Superior temporal gyrus (tissue), 1 donor: ENCODE measurements around the gene TBC1D4.
"Not testable (repeated sequence)": the region's sequence is repeated elsewhere in the genome, so short reads cannot be mapped to it uniquely, and the experiment has no call there.

ENCODE experiments used
- DNase-seq: peaks from one replicate; pipeline ENCODE4 v3.0.0-alpha.2; 2016; ENCODE audit errors: extremely low spot score

The TBC1D4 gene

GRCh38 chr13:75446874-75447273 is 35.1 kb downstream of the TBC1D4 start:
- DNase-seq: no peak

- no peak for DNase-seq
These were observed 36.1 kb downstream of the TBC1D4 start for GRCh38 chr13:75445717-75446499.

GRCh38 chr13:75444016-75444415 is 38.0 kb downstream of the TBC1D4 start:
- no peak for DNase-seq

GRCh38 chr13:75443356-75443958 is 38.5 kb downstream of the TBC1D4 start:
- DNase-seq: no peak

- no peak for DNase-seq
These were observed 39.2 kb downstream of the TBC1D4 start for GRCh38 chr13:75442736-75443234.

- DNase-seq: no peak
These were observed 41.9 kb downstream of the TBC1D4 start for GRCh38 chr13:75440100-75440499.

GRCh38 chr13:75437582-75438318 is 44.2 kb downstream of the TBC1D4 start:
- DNase-seq: no peak

GRCh38 chr13:75434126-75434525 is 47.8 kb downstream of the TBC1D4 start:
- DNase-seq: not testable (repeated sequence)

- no peak for DNase-seq
These were observed 49.1 kb downstream of the TBC1D4 start for GRCh38 chr13:75432811-75433244.

GRCh38 chr13:75432045-75432444 is 49.9 kb downstream of the TBC1D4 start:
- no peak for DNase-seq

GRCh38 chr13:75430436-75431209 is 51.3 kb downstream of the TBC1D4 start:
- DNase-seq: no peak

- no peak for DNase-seq
These were observed 55.5 kb downstream of the TBC1D4 start for GRCh38 chr13:75426421-75426820.

GRCh38 chr13:75425216-75426009 is 56.6 kb downstream of the TBC1D4 start:
- no peak for DNase-seq

- no peak for DNase-seq
These were observed 58.0 kb downstream of the TBC1D4 start for GRCh38 chr13:75423946-75424345.

- no peak for DNase-seq
These were observed 59.9 kb downstream of the TBC1D4 start for GRCh38 chr13:75422028-75422427.

- DNase-seq: no peak
These were observed 60.8 kb downstream of the TBC1D4 start for GRCh38 chr13:75421133-75421532.

- DNase-seq: no peak
These were observed 62.3 kb downstream of the TBC1D4 start for GRCh38 chr13:75419656-75420055.

- no peak for DNase-seq
These were observed 63.0 kb downstream of the TBC1D4 start for GRCh38 chr13:75418997-75419396.

GRCh38 chr13:75418186-75418843 is 63.7 kb downstream of the TBC1D4 start:
- DNase-seq: no peak

GRCh38 chr13:75417656-75418055 is 64.3 kb downstream of the TBC1D4 start:
- DNase-seq: no peak
